Hematopoietic multipotent progenitor cell treated with erythropoietin and hydrocortisone succinate and interleukin-3 and kit ligand, for 15 days (in vitro differentiated cells): ENCODE measurements around the gene RWDD1.

Source experiments
- DNase-seq: peaks from one replicate; pipeline ENCODE4 v3.0.0-alpha.2; 2015; ENCODE audit warnings: low spot score

Gene RWDD1, protein sequence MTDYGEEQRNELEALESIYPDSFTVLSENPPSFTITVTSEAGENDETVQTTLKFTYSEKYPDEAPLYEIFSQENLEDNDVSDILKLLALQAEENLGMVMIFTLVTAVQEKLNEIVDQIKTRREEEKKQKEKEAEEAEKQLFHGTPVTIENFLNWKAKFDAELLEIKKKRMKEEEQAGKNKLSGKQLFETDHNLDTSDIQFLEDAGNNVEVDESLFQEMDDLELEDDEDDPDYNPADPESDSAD

DNA sequence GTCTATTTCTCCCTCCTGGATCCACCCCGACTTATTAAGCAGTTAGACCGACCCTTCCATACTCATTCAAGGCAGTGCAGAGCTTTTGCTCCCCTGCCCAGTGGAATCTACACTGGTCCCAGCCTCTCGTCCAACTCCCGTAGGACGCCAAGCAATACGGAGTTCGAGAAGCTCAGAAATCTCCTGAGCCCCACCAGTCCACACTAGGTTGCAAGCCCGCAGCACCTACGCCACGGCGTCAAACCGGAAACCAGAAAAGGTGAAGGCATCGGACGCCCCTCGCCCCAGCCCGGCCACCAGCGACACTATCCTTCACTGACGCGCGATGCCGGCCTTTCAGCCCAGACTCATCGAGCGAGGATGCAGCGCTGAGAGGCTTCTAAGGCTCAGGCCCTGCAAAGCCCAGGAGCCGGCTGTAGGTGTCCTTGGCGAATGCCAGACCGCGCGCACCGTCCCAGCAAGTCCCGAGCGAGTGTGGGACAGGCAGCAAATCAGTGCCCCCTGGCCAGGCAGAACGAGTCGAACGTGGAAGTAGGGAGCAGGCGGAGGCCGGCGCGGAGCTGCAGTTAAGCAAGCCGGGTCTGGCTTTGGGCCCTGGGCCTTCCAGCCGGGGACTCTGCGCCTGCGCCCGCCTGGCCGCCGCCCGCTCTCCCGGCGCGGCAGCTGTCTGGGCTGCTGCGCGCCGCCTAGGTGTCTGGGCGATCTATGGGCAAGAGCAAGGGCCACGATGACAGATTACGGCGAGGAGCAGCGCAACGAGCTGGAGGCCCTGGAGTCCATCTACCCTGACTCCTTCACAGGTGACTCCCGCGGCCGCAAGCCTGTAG is at the start of gene RWDD1:
Gene RWDD1 (plus strand): TSS at position 649 of the 827 bp plus-strand sequence. CDS start 79 bp downstream, at position 728.
- peak; percentile 95 for DNase-seq

DNA sequence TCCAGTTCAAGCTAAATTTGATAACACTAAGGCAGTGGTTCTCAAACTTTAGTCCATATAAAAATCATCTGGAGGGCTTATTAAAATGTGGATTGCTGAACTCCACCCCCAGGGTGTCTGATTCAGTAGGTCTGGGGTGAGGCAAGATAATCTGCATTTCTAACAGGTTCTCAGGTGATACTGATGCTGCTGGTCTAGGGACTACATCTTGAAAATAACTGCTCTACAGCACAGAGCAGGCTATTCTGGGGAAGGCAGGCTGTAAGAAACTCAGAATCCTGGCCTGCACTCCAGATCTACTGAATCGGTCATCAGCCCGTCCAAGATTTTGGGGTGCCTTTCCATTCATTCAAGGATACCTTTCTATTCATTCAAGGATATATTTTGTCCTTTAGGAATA is 48.4 kb upstream of the RWDD1 start:
- DNase-seq, result no peak

DNA sequence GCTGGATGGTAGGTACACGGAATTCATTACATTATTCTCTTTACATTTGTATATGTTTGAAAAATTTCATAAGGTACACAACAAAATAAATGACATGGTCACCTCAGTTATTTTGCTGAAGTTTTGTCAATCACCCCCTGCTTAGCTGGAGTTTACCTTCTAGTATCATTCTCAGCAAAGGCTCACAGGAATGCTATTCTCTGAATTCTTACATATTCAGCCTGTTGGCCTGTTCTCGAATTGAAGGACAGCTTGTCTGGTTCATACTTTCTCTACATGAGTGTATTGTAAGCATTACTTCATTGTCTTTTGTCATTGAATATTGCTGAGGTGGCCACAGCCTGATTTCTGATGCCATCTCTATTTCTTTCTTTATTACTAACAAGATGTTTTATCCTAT is 47.1 kb upstream of the RWDD1 start:
- no peak for DNase-seq

DNA sequence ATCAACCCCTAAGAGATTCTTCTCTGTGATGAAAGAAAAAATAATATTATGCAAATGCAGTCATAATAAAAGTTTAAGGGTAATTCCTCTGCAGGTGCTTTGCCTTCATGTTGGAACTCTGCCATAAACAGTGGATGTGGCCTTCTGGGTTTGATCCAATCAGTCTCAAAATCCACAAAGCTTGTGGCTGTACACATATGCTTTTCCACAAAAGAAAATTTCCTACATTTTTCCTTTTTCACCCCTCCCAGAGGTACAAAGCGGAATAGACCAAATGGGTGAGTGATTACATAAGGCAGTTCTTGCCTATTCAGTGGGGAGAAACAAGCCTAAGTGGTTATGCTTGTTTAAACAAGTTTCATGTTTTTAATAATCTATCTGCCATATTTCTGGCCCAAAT is 43.2 kb upstream of the RWDD1 start:
- no peak for DNase-seq

DNA sequence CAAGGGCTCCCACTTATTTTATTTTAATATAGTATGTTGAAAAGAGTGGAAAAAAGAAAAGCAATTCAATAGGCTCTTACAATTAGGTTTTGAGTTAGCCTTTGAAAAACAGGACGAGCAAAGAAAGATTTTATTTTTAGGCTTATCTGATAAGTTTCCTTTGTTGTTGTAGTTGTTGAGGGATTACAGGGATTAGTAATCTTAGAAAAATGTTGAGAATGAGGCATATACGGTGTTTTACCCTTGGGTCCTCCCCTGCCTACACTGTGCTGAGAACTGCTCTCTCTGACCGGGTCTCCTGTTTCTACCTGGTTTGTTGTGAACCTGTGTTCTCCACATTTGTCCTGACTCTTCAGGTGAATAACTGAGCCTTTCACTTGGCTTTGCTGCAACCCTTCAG is 42.5 kb upstream of the RWDD1 start:
- no peak for DNase-seq

DNA sequence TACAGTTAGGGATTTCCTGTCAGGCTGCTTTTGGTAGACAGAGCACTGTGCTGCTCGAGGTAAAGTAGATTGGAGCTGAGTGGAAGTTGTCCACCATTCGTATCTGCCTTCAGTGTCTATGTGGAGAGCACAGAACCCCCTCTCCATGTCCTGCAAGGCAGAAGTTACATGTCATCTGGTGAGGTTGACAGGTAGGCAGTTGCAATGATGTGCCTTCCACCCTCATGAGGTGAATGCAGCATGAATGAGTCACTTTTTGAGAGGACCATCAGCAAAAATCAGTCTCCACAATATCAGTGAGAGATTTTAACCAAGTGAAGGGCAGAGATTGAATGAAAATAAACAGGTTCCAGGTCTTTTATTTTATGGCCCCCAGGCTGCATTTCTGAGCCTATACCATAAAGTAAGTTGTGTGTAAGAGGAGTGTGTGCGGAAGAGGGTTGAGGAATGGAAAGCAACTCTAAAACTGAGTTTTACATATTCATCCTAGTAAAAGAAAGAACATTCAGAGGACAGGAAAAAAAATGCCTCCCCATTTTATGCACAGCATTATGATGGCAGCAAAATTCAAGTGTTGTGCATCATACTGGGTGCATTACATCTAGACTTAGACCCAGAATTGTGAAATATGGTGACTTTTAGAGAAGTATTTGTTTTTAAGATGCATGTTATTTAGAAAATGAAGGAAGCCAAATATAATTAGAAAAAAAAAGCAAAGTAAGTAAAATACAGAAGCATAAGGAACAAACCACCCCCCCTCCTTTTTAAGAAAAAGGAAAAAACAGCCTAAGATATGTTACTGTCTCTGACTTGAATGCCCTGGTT is 41.6 kb upstream of the RWDD1 start:
- DNase-seq, result no peak

DNA sequence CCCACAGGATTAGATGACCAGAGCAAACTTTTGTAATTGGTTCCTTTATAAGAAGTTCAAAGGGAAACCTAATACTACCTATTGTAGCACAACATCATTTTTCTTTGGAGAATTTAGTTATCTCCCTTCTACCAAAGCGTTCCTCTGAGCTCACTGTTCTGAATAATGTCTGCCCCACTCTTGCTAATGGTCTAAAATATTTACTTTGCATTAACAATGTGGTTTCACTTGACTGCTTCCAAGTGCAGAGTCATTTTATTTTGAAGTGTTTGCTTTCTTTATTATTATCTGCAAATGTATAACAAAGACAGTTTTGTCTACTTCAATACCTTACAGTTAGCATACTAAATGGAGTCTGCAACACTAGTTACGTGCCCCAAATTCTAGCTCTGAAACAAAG is 40.9 kb upstream of the RWDD1 start:
- DNase-seq, result no peak

DNA sequence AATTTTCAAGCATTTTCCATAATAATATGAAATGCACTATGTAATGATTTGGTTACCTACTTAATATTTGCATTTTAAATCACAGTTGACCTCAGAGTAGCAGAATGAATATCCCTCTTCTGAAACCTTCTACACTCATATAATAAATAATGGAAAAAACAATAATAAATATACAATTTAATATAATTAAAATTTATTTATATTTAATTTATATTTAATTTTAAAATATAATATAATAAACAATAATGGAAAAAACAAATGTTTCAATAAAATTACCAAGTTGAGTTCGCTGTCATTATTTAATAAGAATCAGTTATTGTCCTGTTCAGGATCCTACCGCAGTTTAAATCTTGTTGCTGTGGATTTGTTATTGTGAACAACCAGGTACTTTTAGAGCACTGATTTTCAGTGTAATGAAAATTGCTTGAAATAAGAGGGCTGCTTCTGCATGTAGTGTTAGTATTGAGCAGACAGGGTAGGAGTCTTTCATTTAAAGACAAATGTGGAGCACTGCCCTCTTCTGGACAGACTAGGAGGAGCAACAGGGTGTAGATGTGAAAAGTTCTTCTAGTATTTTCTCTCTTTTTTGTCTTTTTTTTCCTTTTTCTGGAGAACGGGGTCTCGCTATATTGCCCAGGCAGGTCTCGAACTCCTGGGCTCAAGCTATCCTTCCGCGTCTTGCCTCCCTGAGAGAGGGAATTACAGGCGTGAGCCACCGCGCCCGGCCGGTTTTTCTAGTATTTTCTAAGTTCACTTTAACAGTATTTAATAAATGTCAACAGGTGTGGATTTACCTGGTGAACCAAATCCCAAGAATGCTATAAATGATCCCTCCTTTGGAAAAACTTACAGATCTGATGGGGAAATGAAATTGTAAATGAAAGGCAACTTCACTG is 39.4 kb upstream of the RWDD1 start:
- DNase-seq, result peak; percentile 66

DNA sequence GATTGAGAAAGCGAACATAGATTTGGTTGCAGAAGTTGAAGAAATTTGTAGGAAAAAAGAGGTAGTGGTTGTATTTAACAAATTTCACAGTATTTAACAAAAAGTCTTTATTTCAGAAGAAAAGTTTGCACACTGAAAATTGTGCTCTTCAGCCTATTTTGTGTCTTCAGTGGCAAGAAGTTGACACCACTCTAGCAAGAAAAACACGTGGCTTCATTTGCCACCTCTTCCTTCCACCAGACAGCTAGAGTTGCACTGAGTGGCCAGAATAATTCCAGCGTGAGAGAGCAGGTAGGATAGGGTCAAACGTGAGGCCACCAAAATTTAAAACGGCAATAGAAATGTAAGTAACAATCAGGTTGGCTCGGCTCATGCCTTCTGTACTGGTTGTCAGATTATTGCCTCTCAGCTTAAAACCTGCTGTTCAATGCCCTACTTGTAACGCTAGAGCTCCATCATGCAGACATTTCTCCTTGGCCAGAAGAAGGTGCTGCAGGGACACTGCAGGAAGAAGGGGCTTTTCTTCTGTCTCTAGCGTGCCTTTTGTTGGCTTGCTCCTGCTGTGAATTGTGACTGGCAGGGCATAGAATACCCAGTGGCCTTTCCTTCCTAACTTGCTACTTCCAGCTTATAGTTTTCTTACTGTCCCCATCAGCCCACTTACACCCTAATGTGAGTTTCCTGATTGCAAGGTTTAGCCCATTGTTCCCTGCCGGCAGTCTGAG is 37.9 kb upstream of the RWDD1 start:
- DNase-seq, result no peak

DNA sequence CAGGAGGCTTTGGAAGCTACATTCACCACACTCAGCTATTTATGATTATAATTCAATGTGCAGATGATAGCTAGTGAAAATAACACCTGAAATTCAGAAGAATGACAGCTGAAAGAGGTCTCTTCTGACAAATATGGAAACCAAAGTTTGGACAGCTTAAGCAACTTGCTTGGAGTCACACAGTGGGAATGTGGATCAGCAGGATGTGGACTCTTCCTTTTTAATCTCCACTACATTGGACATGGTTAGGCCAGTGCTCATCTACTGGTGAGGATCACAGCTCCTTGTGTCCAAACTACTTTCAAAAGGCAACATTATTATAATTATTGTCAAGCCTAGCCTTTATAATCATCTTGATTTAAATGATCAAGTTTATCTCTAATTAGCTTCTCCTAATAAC is 36.2 kb upstream of the RWDD1 start:
- no peak for DNase-seq

DNA sequence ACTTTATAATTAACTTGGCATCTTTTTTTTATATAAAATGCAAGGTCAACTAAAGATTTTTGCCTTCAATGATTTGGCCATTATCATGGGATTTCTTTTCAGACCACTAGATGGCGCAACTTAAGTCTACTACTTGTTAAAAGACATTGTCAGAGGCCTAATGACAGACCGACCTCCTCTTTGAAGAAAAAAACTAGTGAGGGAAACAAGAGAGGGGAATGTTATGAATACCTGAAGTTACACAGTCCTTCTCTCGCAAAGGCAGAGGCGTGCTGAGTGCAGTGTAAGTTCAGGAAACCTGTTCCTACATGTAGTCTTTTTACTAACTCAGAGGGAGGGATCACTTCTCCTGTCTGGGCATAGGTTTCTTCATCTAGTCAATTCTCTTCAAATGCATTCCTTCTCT is 35.1 kb upstream of the RWDD1 start:
- peak; percentile 70 for DNase-seq

DNA sequence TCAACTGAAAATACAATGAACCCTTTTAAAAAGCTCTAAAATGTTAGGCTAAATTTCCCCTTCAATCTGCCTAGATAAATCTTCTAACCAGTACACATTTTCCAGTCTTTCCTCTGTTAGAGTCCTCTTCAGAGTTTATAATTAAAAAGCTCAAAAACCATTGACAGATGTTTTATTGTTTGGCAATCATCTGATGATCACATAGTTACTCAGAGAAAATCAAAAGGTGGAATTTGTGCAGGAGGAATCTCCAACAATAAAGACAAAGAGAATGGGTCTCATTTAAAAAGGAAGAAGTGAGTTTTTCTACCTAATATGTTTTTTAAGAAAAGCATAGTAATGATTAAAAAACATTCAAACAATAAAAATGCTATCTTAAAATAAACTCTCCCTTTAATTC is 28.9 kb upstream of the RWDD1 start:
- DNase-seq, result no peak

DNA sequence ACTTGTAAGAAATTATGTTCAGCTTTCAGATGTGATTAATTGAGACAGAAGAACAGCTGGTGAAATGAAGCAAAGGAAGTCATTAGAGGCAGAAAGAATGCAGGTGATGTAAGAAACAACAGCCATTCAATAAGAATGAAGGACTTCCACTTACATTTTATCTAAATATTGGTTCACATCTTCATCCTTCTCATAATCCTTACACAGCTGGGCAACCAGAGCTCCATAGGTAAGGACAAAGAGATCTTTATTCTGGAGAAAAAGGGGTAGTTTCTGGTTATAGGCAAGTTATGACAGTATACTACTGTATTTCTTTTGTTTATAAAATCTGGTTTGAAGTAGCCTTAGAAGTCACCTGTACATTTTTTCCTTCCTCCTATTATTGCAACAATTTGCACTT is 28.2 kb upstream of the RWDD1 start:
- DNase-seq, result no peak

DNA sequence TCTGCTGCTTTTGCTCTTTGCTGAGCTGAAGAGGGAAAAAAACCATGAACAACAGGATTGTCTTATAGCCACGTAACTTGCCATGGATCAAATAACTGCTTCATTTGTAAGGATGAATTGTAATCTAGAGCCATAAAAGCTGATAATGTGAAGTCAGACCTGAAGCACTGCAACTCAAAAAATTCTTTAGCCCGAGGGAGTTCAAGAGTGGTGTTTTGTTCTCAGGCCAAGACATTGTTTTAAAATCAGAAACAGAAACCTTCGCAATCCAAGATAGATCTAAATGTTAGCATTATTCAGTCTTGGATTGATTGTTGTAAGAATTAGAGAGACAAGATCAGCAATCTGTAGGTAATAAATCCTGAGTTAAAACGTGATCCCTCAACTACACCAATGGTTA is 25.7 kb upstream of the RWDD1 start, which contains the start of gene TRAPPC3L:
Gene TRAPPC3L (minus strand): TSS at position 34 of the 400 bp plus-strand sequence. CDS start 170 bp downstream, outside the sequence.
- no peak for DNase-seq

DNA sequence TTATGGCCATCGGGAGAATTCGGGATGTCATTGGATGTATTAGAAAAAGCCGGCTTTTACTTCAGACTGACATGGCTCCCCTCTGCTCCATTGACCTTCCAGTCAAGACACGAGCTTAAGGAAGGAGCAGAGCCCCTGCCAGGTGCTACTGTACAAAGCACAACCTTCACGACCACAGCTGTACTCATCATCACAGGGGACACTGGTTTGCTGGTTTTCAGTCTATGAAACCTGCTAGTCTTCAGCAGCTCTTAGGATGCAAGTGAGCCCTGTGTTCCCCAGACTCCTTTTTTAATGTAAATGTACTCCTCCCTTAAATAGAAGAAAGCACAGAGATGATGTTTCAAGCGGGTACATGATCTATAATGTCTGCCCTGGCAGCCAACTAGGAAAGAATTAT is 23.9 kb upstream of the RWDD1 start:
- DNase-seq, result no peak

DNA sequence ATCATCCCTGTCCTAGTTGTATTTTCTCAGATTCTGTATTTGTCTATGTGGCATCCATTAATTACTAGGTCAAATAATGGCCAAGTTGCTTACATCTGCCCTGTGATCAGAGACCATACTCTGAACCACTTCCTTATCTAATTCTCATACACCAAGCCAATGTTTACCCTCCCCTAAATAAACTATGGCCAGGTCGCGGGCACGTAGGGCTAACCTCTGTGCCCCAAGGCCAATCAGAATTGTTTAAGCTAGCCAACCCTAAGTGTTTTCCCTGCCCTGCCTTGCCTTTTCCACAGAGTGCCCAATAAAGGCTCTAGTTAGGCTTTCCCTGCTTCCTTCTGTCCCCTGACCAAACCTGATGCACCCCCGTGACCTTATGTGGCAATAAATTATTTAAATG is 20.5 kb upstream of the RWDD1 start:
- DNase-seq, result no peak

DNA sequence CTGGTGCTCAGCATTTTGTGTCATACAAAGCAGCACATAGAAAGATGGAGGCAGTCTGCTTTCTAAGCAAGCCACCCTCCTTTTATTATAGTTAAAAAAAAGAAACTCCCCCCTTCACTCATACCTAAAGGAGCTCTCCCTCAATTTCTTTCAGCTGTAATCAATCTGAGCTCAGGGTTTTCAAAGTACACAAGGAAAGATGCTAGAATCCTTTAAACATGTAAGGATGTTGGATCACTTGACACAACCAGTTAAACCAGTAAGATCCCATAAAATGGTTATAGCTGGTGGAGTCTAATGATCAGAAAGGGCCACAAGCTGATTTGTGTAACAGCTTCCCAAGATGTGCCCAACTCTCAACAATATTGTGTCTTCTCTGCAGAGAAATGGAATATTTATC is 17.9 kb upstream of the RWDD1 start, which contains the start of gene CALHM4:
Gene CALHM4 (plus strand): TSS at position 301 of the 400 bp plus-strand sequence. CDS start 43 bp downstream, at position 344.
- DNase-seq, result no peak

DNA sequence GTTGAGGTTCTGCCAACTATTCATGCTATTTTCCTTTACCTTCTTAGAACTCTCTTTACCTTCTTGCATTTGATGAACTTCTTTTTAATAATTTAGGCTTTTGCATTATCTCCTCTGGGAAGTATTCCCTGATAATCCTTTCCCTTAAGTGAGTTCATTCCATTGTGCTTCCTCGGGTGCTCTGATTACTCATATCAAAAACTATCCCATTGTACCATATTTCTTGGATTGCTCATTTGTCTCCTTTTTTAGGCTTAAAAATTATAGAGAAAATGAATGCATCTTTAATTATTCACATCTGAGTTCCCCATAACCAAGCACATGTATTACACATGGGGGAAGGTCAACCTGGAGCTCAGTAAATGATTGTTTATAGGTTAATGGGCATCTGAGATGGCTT is 15.2 kb upstream of the RWDD1 start:
- DNase-seq, result no peak

DNA sequence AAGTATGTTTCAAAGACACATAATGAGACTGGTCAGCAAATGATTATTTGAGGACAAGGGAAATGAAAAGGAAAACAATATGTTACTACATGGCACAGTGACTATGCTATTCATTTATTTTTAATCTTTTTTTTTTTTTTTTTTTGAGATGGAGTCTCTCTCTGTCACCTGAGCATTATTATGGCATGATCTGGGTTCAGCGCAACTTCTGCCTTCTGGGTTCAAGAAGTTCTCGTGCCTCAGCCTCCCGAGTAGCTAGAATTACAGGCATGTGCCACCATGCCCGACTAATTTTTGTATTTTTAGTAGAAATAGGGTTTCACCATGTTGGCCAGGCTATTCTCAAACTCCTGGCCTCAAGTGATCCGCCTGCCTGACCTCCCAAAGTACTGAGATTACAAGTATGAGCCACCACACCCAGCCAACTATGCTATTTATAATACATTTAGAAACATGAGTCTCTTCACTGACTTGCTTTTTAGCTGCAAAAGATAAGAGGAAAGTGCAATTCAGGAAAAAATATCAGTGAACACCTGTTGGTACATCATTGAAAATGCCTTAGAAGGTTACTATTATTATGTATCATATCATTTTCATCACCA is 14.4 kb upstream of the RWDD1 start:
- DNase-seq, result no peak

DNA sequence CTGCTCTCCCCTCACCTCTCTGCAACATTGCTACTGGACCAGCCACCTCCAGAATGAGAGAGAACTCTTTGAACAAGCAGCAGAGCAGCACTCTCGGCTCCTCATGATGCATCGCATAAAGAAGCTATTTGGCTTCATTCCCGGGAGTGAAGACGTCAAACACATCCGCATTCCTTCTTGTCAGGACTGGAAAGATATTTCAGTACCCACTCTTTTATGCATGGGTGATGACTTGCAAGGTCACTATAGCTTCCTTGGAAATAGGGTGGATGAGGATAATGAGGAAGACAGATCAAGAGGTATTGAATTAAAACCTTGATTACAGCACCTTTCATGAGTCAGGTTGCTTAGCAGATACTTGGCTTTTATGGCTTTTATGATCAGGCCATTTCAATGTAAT is 13.4 kb upstream of the RWDD1 start:
- no peak for DNase-seq
